ENCODE measurements around the gene EIF3K. TPM values are rescaled to one million over a fixed set of nuclear protein-coding genes. Genes with fewer than 3 reads are reported as not detected.

Gene EIF3K
- total RNA-seq, 1 donor from 2014 or later, result 644 TPM

DNA sequence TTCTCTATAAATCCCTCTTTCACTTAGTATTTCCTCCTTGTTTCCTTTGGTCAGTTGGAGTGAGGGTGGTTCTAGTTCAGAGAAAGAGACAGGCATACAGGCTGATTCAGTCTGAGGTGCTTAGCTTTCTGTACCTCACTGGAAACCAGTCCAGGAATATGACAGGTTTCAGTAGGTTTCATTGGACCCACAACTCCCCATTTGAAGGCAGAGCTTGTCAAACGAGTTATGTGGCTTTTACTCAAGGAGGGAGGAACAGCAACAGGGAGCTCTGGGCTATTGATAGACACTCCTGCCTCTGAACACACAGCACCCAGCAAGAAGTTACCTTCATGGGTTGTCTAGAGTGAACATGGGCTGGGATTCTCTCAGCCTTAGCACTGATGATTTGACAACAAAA, 43.0 kb downstream of the EIF3K start:
- no peak for ATAC-seq (ENCODE audit: poor library complexity)
- DNase-seq, result no peak
- intact Hi-C loops (cut with DNase I), result loop anchor here (5.0 kb wide), 1 partner anchor 45 kb away; no protein-coding TSS in a partner anchor

DNA sequence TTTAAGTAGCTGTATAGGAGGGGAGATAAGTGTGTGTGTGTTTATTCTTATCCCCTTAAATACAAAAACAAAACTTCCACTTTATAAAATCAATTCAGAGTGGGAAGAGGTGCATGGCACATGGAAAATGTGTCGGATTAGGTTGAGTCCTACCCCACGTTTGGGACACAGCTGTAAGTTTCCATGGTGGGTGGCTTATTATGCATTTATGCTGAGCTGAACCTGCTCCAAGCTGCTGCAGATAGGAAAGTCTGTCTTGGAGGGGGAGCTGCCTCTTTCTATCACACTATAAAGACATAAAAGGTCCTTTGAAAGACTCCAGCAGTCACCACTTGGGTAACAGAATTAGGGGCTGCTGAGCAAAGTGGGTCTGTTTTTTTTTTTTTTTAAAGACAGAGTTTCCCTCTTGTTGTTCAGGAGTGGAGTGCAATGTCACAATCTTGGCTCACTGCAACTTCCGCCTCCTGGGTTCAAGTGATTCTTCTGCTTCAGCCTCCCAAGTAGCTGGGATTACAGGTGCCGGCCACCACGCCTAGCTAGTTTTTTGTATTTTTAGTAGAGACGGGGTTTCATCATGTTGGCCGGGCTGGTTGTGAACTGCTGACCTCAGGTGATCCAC, 43.7 kb downstream of the EIF3K start:
- DNase-seq, result no peak
- ATAC-seq (ENCODE audit: poor library complexity), result no peak
- intact Hi-C loops (cut with DNase I), result loop anchor here (5.0 kb wide), 1 partner anchor 45 kb away; no protein-coding TSS in a partner anchor

DNA sequence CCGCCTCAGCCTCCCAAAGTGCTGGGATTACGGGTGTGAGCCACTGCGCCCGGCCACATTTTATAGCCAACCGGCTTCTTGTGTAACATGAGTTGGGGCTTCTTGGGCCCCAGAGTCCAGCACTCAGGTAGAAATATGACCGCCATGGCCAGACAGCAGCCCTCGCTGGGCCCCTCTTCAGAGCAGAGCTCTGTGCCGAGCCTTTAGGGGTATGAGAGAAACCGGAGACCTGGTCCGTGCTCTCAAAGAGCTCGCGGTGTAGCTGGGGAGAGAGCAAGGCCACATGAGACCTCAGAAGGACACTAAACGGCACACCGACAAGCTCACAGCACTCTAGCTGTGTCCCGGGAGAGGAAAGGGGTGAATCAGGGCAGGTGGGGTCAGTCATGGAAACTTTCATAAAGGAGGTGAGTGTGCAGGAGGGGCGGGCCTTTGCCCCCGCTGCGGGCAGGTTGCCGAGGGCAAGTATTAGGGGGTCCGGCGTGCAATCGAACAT, 44.2 kb downstream of the EIF3K start:
- ATAC-seq (ENCODE audit: poor library complexity) (peak; percentile 2), DNase-seq (no peak)
- intact Hi-C loops (cut with DNase I), result loop anchor here (5.0 kb wide), 1 partner anchor 44 kb away; no protein-coding TSS in a partner anchor

DNA sequence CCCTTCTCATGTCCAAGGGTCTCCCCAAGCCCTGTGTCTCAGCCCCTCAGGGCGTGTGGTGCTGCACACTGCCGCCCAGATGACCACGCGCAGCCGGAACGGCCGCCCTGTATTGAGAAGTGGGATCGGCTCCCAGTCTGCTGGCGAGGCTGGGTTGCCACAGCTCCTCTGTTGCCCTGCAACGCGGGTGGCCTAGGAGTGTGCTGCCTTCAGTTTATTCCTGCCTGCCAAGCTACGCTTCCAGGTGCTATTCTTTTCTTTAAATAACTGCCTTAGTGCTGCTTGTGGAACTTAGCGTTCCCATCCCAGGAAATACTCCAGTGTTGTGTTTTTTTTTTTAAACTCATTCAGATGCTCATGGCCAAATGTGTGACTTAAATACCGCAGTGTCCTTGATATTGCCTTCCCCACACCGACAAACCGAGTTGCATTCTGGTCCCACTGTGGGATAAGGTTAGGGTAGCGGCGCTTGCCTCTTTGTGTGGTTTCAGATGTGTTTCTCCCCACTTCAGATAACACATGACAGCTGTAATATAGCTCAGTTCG, 45.0 kb downstream of the EIF3K start:
- ATAC-seq (ENCODE audit: poor library complexity) (peak; percentile 63), DNase-seq (peak; percentile 75)
- intact Hi-C loops (cut with DNase I), result loop anchor here (5.0 kb wide), 1 partner anchor 43 kb away; no protein-coding TSS in a partner anchor

DNA sequence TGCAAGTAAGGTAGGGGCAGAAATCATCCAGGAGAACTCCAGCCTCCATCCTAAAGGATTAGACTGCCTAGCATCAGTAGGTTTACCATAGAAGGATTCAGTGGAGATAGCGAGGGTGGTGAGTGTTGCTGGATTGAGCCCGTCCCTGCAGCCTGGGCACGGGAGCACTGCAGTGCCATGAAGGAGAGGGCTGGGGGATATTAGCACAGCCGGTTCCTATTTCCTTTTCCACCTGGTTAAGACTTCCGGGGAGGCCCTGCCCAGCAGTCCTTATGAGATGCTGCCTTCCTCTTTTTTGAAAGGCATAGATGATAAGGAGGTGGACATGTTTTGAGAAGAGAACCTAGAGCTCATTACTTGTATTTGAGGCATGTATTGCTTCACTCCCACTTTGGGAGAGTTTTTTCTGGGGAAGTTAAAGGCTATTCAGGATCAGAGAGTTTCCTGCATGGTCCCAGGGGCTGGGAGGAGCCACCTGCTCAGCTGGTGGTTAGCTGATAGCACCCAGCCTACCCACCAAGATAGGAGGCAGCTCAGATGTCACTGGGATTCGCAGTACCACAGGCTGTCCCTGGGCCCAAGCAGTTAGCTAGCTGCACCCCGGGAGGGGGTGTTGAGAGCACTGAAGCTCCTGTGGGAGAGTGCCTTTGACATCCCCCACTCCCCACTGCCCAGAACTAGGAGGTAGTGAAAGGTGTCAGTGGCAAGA, 45.7 kb downstream of the EIF3K start:
- DNase-seq, result no peak
- peak; percentile 32 for ATAC-seq (ENCODE audit: poor library complexity)
- intact Hi-C loops (cut with DNase I), result loop anchor here (5.0 kb wide), 1 partner anchor 43 kb away; no protein-coding TSS in a partner anchor

DNA sequence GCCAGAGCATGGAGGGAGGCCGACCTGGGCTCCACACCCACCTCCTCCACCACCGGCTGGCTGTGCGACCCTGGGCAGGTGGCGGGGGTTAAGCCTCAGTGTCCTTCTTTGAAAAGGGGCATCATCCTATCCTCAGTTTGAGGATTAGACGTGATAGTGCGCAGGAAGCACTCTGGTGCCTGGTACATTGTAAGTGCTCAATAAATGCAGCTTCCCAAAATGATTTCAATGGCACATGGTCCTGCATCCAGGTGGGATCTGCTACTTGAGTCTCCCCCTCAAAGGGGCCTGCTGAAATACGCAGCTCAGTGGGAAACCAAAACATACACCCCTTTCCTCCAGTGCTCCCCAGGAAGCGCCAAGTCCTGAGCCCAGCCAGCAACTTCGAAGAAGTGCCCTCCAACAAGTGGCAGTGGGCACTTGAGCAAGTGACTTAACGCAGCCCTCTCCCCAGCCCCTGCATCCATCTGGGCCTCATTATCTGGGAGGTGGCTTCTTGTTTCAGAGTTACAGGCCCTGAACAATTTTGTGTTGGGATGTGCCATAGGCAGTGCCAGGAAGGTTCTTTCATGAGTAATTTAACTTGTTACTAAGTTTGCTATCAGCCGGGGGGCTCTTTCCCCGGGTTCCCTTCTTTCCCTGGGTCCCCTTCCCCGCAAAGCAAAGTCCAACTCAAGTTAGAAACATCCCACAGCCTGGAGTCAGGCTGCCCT, 46.4 kb downstream of the EIF3K start:
- ATAC-seq (ENCODE audit: poor library complexity), result no peak
- intact Hi-C loops (cut with DNase I), result no loop called here
- no peak for DNase-seq

DNA sequence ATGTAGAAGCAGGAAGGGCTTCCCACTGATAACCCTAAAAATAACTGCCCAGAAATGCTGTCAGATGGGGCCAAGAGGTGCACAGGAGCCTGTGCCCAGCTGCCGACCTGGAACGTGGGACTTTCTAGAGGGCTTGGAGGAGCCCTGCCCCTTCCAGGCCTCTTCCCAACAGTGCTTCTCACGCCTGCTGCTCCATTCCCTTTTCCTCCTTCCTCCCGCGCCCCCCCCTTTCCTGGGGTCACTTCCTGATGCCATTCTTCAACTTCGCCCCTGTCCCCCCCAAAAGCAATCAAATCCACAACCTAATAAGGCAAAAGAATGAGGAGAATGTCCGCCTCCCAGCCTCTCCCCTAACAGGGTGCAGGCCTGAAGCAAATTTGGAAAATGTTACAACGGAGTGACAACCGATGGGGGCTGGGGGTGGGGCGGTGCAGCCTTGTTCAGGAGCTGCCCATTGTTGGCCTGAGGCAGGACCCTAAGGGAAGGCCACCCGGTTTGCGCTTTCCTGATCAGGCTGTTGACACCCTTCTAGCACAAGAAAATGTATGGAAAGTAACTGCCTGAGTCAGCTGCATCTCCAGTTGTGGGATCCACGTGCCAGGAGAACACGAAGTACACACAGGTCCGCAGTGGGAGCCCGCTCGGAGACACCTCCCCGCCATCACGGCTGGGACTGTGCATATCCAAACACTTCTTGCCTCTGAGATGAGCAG, 47.1 kb downstream of the EIF3K start:
- intact Hi-C loops (cut with DNase I), result no loop called here
- DNase-seq (peak; percentile 74), ATAC-seq (ENCODE audit: poor library complexity) (peak; percentile 42)

DNA sequence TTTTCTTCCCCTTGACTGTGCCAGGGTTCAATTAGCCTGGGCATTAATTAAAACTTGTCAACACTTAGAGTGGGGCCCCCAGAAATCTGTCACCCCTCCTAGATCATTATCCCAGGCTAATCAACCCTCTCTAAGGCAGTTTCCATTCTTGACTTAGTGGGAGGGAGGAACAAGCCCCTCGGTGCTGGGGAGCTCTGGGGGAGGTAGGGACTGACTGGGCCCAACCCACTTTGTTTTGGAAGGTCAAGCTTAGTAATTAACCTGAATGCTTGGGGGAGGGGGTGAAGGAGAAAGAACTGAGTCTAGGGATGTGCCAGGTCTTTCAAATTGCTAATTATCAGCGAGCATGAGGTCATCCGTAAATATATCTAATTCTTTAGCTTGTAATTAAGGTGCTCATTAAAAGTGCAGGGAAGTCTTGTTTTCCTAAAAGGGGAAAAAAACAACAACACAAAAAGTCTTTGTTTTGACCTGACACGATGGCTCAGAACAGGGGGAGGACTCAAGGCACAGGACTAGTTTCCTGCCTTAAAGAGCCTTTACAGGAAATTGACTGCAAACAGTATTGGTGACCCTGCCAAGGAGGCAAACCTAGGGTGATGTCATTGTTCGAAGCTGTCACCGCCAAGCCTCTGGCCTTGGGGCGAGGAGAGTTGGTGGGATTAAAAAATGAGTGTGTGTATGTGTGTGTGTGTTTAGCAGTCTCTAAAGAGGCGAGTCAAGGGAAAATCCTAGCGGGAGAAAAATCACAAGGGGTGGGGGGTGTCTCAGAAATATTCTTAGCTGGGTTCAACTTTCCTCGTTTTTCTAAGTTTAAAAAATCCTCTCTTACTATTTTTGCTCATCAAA, 47.9 kb downstream of the EIF3K start:
- DNase-seq (peak; percentile 61), ATAC-seq (ENCODE audit: poor library complexity) (peak; percentile 11)
- intact Hi-C loops (cut with DNase I), result no loop called here

DNA sequence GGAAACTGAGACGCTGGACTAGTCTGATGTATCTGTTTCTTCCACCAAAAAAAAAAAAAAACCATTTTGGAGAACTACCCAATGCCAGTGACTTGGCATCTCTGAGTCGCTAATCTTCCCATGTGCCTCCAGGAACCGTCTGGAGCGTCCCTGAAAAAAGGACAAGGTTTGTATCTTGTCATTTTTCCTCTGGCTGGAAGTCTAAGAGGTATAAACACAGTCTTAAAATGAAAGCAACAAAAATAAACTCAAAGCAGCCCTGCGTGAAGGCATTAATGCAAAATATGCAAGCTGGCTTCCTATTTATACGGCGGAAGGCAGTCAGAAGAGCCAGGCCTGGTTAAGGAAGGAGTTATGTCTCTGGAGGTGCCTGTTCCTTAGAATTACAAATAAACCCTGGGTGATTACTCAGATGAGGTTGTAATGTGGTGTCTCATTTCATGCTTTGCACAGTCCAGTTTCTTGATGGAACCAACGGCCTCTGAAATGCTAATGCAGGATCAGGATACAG, 48.7 kb downstream of the EIF3K start:
- intact Hi-C loops (cut with DNase I), result no loop called here
- DNase-seq, result no peak
- no peak for ATAC-seq (ENCODE audit: poor library complexity)

DNA sequence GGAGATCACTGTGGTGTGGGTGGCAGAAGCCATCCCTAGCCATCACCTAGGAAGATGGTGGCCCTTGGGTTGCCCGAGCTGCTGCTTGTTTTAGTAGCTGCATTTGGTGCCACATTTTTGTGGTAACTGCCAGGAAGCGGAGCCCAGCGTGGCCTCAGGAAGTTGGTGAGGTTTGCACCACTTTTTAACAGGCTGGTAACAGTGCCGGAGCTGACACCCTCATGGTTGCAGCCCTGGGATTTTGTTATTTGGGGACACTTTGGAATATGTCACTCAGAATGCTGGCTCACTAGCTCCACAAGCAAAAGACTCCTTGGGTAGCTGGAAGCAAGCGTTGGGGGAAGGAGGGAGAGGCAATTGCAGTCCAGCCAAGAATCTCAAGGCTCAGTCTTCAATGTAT, 50.6 kb downstream of the EIF3K start:
- DNase-seq (no peak), ATAC-seq (ENCODE audit: poor library complexity) (no peak)
- intact Hi-C loops (cut with DNase I), result no loop called here

DNA sequence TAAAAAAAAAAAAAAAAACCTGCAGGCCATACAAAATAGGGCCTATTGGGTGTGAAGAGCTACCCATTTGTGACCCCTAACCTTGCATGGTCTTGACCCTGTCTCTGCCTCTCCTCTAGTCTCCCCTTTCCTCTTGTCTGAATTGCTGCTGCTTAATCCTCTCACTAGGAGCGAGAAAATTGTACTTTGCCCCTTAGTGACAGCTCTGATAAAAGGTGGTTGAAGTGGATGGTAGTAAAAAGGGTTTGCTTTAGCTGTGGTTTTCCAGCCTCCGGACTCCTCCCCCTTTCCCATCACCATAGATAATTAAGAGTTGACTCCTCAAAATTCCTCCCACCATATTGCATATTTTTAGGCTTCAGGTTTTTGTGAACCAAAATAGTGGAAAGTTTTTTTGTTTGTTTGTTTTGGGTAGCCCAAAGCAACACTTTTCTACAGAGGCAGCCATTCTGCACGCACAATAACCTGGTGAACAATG, 52.0 kb downstream of the EIF3K start:
- intact Hi-C loops (cut with DNase I), result no loop called here
- DNase-seq, result no peak
- ATAC-seq (ENCODE audit: poor library complexity), result peak; percentile 39

DNA sequence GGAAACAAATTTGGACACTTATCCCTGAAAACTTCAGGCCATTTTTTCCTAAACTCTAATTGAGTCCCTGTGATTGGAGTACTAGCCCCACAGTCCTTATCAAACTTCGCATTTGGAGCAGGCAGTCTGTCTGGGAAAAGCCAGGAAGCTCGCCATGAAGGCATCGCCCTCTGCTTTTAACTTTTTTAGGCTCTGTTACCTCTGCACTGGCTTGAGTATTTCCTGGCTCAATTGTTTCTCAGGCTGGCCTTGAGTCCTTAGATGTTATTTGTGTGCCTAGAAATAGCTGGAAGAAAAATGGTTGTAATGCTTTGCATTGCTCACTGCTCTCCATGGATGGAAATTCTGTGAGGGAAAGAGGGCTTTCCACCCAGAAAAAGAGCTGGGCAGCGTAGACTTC, 52.7 kb downstream of the EIF3K start:
- no peak for DNase-seq
- peak; percentile 8 for ATAC-seq (ENCODE audit: poor library complexity)
- intact Hi-C loops (cut with DNase I), result no loop called here

DNA sequence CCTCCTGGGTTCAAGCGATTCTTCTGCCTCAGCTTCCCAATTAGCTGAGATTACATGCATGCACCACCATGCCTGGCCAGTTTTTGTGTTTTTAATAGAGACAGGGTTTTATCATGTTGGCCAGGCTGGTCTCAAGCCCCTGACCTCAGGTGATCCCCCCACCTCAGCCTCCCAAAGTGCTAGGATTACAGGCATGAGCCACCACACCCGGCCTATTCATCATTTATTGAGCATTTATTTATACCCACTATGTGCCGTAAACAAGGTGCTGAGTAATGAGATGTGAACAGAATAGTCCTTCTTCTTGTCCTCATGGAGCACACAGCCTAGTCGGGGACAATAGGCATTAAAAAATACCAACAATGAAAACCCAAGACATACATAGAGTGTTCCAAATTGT, 54.0 kb downstream of the EIF3K start:
- DNase-seq, result no peak
- intact Hi-C loops (cut with DNase I), result no loop called here
- no peak for ATAC-seq (ENCODE audit: poor library complexity)

DNA sequence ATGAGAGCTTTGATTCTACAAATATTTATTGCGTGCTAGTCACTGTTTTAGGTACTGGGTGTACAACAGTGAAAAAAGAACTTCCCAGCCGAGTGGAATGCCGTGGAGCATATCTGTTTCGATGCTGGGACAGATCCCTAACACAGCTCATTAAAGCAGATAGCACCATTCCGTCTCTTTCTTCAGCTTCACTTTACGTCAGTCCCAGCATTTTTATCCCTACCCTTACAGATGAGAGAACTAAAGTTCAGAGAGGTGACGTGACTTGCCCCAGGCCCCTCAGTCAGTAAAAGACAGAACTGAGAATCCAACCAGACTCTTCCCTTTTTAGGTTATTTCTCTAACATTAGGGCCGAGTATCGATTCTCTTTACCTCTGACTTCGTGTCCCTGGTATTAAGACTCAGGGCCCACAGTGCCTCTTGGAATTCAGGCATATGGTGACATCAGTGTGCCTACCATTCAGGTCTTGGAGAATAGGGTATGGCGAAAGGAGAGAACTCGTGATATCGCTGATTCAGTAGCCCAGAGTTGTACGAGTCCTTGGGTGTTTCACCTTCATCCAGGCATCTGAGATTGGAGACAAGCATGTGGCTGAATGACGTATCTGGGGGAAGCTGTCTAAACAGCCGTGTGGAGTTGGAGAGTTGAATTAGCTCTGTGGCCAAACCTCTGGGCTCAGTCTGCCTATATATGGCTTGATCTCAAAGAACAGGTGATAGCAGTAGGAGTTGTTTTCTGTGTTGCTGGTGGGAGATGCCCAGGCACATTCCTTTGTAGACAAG, 55.6 kb downstream of the EIF3K start:
- no peak for DNase-seq
- intact Hi-C loops (cut with DNase I), result no loop called here
- peak; percentile 71 for ATAC-seq (ENCODE audit: poor library complexity)

DNA sequence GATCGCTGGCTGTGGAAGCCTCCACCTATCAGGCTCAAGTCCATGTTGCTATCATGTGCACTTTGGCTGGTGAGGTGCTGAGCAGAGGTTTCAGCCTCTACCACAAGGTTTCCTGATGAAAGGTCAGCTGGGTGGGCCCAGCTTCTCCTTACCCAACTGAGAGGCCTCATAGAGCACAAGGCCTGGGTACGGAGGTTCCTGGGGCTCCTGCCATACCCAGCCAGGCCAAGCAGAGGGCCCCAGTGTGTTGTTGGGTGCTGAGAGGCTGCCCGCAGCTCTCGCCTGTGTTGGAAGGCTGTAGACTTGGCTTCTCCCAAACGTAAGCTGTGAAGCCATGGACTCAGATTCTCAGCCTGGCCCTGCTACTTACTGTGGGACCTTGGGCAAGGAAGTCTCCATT, 56.6 kb downstream of the EIF3K start:
- intact Hi-C loops (cut with DNase I), result no loop called here
- ATAC-seq (ENCODE audit: poor library complexity), result no peak

DNA sequence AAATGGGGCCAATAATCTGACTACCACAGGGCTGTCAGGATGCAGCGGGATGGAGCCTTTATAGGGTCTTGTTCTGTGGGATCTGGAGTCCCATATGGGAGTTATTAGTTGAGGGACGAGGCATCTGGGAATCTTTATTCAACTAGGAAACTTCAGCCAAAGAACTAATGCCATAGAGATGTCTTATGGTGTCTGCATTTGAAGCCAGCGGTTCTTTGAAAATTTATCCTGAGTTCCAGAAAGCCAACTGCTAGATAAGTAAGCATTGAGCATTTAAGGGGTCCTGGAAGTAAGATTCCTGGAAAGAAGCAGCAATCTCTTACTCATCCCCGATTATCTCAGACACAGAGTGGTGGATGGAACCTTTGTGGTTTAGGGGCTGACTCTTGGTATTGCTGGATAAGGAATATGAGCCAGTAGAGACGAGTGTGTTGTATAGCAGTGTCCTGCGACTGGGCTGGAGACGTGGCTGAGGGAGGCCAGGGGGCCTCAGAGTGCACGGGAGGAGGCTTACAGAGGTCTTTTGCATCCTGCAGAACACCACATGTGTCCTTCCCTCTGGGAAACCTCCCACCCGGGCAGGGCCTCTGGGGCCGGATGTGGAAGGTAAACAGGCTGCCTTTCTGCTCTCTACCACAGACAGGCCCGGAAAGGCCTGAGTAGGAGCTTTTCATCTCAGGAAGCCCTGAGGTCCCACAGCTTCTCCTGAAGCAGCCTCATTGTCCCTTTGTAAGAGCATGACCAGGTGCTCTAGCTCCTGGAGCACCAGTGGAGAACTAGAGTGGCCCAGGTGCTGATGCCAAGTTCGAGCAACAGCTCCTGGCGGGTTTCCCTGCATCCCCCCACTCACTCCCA, 57.3 kb downstream of the EIF3K start:
- DNase-seq (no peak), ATAC-seq (ENCODE audit: poor library complexity) (peak; percentile 1)
- intact Hi-C loops (cut with DNase I), result no loop called here

More for the DNA sequence above, 56.6 kb downstream of the EIF3K start:
- DNase-seq, result no peak
